H1 (cell line): ENCODE measurements around the gene TEAD4. TPM values are rescaled to one million over a fixed set of nuclear protein-coding genes. Genes with fewer than 3 reads are reported as not detected.

Experiments
- CTCF ChIA-PET: fragments of 300-600 bp; sonication (Branson Sonifier 250); formaldehyde crosslinking; loops from one replicate; lab custom pipeline; 2021; ENCODE audit not compliant: partially characterized antibody; lab: Charles Lee
- POLR2A ChIA-PET: fragments of 300-600 bp; sonication (Branson Sonifier 250); formaldehyde crosslinking; loops from one replicate; lab custom pipeline; 2021; ENCODE audit warnings: inconsistent platforms; ENCODE audit not compliant: partially characterized antibody; lab: Charles Lee
- DNase-seq, 2 experiments: peaks; one replicate each; pipeline versions ENCODE4 v3.0.0 to v3.0.0-alpha.2; 2010 to 2022; ENCODE audit warnings: low spot score in 2 of 2, low read depth in 1 of 2, mixed read lengths in 1 of 2
- FAIRE-seq: peaks from 2 replicates; lab custom pipeline; 2011; peaks lifted over from hg19 to GRCh38; lab: Jason Lieb, UNC
- H2AFZ ChIP-seq: 2 replicates; pipeline ENCODE4 v1.8.1; 2012; ENCODE audit warnings: low read length, inconsistent platforms
- H2AK5ac ChIP-seq: 2 replicates; pipeline ENCODE4 v1.6.1; 2013; ENCODE audit warnings: low read depth, low read length
- H2BK120ac ChIP-seq: replicated peaks from 2 replicates; pipeline ENCODE3; 2013; ENCODE audit warnings: low read depth, low read length, inconsistent platforms
- H2BK12ac ChIP-seq: 2 replicates; pipeline ENCODE4 v1.6.1; 2013; ENCODE audit warnings: low read depth, low read length
- H2BK15ac ChIP-seq: 2 replicates; pipeline ENCODE4 v1.6.1; 2013; ENCODE audit warnings: low read length
- H2BK20ac ChIP-seq: 2 replicates; pipeline ENCODE4 v1.6.1; 2013; ENCODE audit warnings: low read length
- H2BK5ac ChIP-seq: 2 replicates; pipeline ENCODE4 v1.6.1; 2013; ENCODE audit warnings: low read depth, low read length
- H3K14ac ChIP-seq: 2 replicates; pipeline ENCODE4 v1.6.1; 2013; ENCODE audit warnings: inconsistent platforms; ENCODE audit not compliant: insufficient read length
- H3K18ac ChIP-seq: 2 replicates; pipeline ENCODE4 v1.6.1; 2013; ENCODE audit warnings: low read length; ENCODE audit errors: extremely low read depth
- H3K23ac ChIP-seq: 2 replicates; pipeline ENCODE4 v1.6.1; 2013; ENCODE audit warnings: inconsistent platforms; ENCODE audit not compliant: insufficient read length
- H3K23me2 ChIP-seq: 2 replicates; pipeline ENCODE4 v1.6.1; 2013; ENCODE audit warnings: low read depth, low read length
- H3K27ac ChIP-seq: 2 replicates; pipeline ENCODE4 v1.6.1; 2011; ENCODE audit warnings: low read depth, low read length, inconsistent platforms
- H3K27me3 ChIP-seq, 4 experiments: replicated peaks in 1 of 4; 1 replicate in 1 of 4; 2 replicates in 3 of 4; pipeline versions ENCODE4 v1.6.1 to v1.8.1; 2011 to 2013; ENCODE audit warnings: low read length in 3 of 4, mild to moderate bottlenecking in 3 of 4, inconsistent platforms in 2 of 4, mixed read lengths in 2 of 4, moderate library complexity in 1 of 4; ENCODE audit not compliant: control insufficient read depth in 3 of 4, insufficient read depth in 3 of 4; ENCODE audit errors: extremely low read depth in 1 of 4
- H3K36me3 ChIP-seq, 4 experiments: 2 replicates each; pipeline versions ENCODE4 v1.6.1 to v1.8.1; 2011 to 2013; ENCODE audit warnings: mild to moderate bottlenecking in 4 of 4, low read length in 3 of 4, moderate library complexity in 2 of 4, control low read depth in 1 of 4, inconsistent platforms in 1 of 4; ENCODE audit not compliant: insufficient read depth in 4 of 4, control insufficient read depth in 2 of 4
- H3K4ac ChIP-seq: replicated peaks from 2 replicates; pipeline ENCODE3; 2013; ENCODE audit warnings: low read length, low read depth, mixed read lengths, inconsistent platforms; ENCODE audit not compliant: insufficient read length
- H3K4me1 ChIP-seq, 4 experiments: replicated peaks in 1 of 4; 1 replicate in 1 of 4; 2 replicates in 3 of 4; pipeline versions ENCODE4 v1.6.1 to v1.8.1; 2011 to 2013; ENCODE audit warnings: low read length in 3 of 4, inconsistent platforms in 2 of 4, mixed read lengths in 1 of 4; ENCODE audit not compliant: insufficient read depth in 4 of 4, control insufficient read depth in 3 of 4
- H3K4me2 ChIP-seq, 2 experiments: 2 replicates each; pipeline versions ENCODE4 v1.6.1 to v1.8.1; 2011 to 2013; ENCODE audit warnings: low read depth in 2 of 2, low read length in 2 of 2, control low read depth in 1 of 2, inconsistent platforms in 1 of 2, mild to moderate bottlenecking in 1 of 2; ENCODE audit not compliant: insufficient read depth in 1 of 2
- H3K4me3 ChIP-seq, 4 experiments: fragments of 200-600, 300-600 bp in 1 of 4; sonication (generic), shearing (Covaris generic), sonication (Bioruptor Twin) in 1 of 4; 2 replicates each; pipeline versions ENCODE4 v1.5.1 to v1.8.1; 2011 to 2016; ENCODE audit warnings: low read length in 4 of 4, low read depth in 3 of 4, control low read depth in 2 of 4, inconsistent platforms in 2 of 4, mild to moderate bottlenecking in 2 of 4, mixed read lengths in 1 of 4, moderate library complexity in 1 of 4; ENCODE audit not compliant: insufficient read depth in 2 of 4; ENCODE audit errors: extremely low read depth in 1 of 4
- H3K56ac ChIP-seq: replicated peaks from 2 replicates; pipeline ENCODE3; 2013; ENCODE audit warnings: low read depth, mild to moderate bottlenecking, mixed read lengths, low read length, inconsistent platforms; ENCODE audit not compliant: insufficient read length
- H3K79me1 ChIP-seq: 2 replicates; pipeline ENCODE4 v1.6.1; 2013; ENCODE audit warnings: low read depth, low read length, control low read depth
- H3K79me2 ChIP-seq, 2 experiments: 2 replicates each; pipeline versions ENCODE4 v1.6.1 to v1.8.1; 2012 to 2013; ENCODE audit warnings: low read length in 2 of 2, mild to moderate bottlenecking in 2 of 2, inconsistent platforms in 1 of 2; ENCODE audit not compliant: insufficient read depth in 2 of 2, control insufficient read depth in 1 of 2
- H3K9ac ChIP-seq, 4 experiments: replicated peaks in 1 of 4; 1 replicate in 1 of 4; 2 replicates in 3 of 4; pipeline versions ENCODE4 v1.6.1 to v1.8.1; 2011 to 2013; ENCODE audit warnings: low read depth in 3 of 4, low read length in 3 of 4, control low read depth in 2 of 4, mild to moderate bottlenecking in 2 of 4, moderate library complexity in 2 of 4, inconsistent platforms in 1 of 4; ENCODE audit errors: extremely low read depth in 1 of 4
- H3K9me3 ChIP-seq, 2 experiments: 2 replicates each; pipeline versions ENCODE4 v1.6.1 to v1.8.1; 2012 to 2013; ENCODE audit warnings: mild to moderate bottlenecking in 2 of 2, moderate library complexity in 2 of 2, control low read depth in 1 of 2, inconsistent platforms in 1 of 2, low read depth in 1 of 2, low read length in 1 of 2, mixed read lengths in 1 of 2; ENCODE audit not compliant: insufficient read depth in 2 of 2
- H4K20me1 ChIP-seq, 2 experiments: replicated peaks in 1 of 2; 2 replicates each; pipeline versions ENCODE3 to v1.8.1; 2011 to 2013; ENCODE audit warnings: inconsistent platforms in 2 of 2, low read length in 2 of 2, mild to moderate bottlenecking in 1 of 2; ENCODE audit not compliant: insufficient read depth in 2 of 2, control insufficient read depth in 1 of 2
- H4K5ac ChIP-seq: 2 replicates; pipeline ENCODE4 v1.6.1; 2013; ENCODE audit warnings: low read length, low read depth, mixed read lengths, inconsistent platforms; ENCODE audit not compliant: insufficient read length
- H4K8ac ChIP-seq: 2 replicates; pipeline ENCODE4 v1.8.0; 2013; ENCODE audit warnings: mild to moderate bottlenecking, moderate library complexity, low read length, inconsistent platforms; ENCODE audit not compliant: insufficient read depth; ENCODE audit errors: extremely low read depth
- H4K91ac ChIP-seq: replicated peaks from 2 replicates; pipeline ENCODE3; 2013; ENCODE audit warnings: low read length, mixed read lengths, inconsistent platforms; ENCODE audit not compliant: insufficient read length
- CREB1 ChIP-seq: IDR thresholded peaks from 2 replicates; pipeline ENCODE4 v1.6.1; 2012; ENCODE audit warnings: inconsistent platforms
- FOSL1 ChIP-seq: IDR thresholded peaks from 2 replicates; pipeline ENCODE4 v1.6.1; 2011; ENCODE audit warnings: mild to moderate bottlenecking, low read depth, low read length, moderate library complexity; ENCODE audit not compliant: insufficient read depth
- JUN ChIP-seq: IDR thresholded peaks from 2 replicates; pipeline ENCODE4 v1.6.1; 2011; ENCODE audit warnings: low read depth, mild to moderate bottlenecking, improper control_type of control experiment, low read length
- RAD21 ChIP-seq, 2 experiments: IDR thresholded peaks in 1 of 2; conservative IDR thresholded peaks in 1 of 2; 2 replicates each; pipeline ENCODE4 v1.6.1; 2011; ENCODE audit warnings: low read depth in 2 of 2, low read length in 2 of 2, improper control_type of control experiment in 1 of 2, inconsistent platforms in 1 of 2, mild to moderate bottlenecking in 1 of 2, moderate library complexity in 1 of 2
- TCF12 ChIP-seq: IDR thresholded peaks from 2 replicates; pipeline ENCODE4 v1.6.1; 2011; ENCODE audit warnings: low read depth, mild to moderate bottlenecking, low read length
- WGBS, 2 experiments: shearing (Covaris generic) in 1 of 2; methylation state at CpG; one replicate each; pipeline versions ENCODE4 v1.1.6 to v1.1.7; 2013 to 2015; ENCODE audit warnings: low lambda C conversion rate in 2 of 2, mixed read lengths in 2 of 2, inconsistent platforms in 1 of 2, low coverage in 1 of 2, missing lambda C conversion rate in 1 of 2; ENCODE audit not compliant: insufficient replicate concordance in 2 of 2, insufficient coverage in 1 of 2, insufficient read length in 1 of 2; ENCODE audit errors: extremely low coverage in 1 of 2, missing lambda C conversion rate in 1 of 2; 5-methylcytosine and 5-hydroxymethylcytosine counted together
- polyA plus RNA-seq, 7 experiments: library from polyadenylated mRNA; depleted of rRNA in 3 of 7; stranded (reverse) in 5 of 7; unstranded in 2 of 7; fragments of >200 nt in 5 of 7; fragments of 200-250 nt in 2 of 7; gene quantifications; 1 replicate in 5 of 7; 2 replicates in 1 of 7; 4 replicates in 1 of 7; pipeline versions ENCODE4 v1.2.1 to v1.2.3, GENCODE V29; 2011 to 2013; ENCODE audit warnings: missing spikeins in 2 of 7, mixed read lengths in 2 of 7
- total RNA-seq: library from RNA; stranded (reverse); fragmentation: NEBNext Ultra II Directional; extraction: Animal tissue kit (Norgen Biotek cat#: 25700); gene quantifications from 2 replicates; pipeline ENCODE4 v1.2.1, GENCODE V29; 2021

Gene TEAD4
- total and polyA plus RNA-seq, 2 of the 8 experiments (the other 6 are each of a cell fraction or from before 2014, with no cell fraction given), result 56.7 to 116 TPM

DNA sequence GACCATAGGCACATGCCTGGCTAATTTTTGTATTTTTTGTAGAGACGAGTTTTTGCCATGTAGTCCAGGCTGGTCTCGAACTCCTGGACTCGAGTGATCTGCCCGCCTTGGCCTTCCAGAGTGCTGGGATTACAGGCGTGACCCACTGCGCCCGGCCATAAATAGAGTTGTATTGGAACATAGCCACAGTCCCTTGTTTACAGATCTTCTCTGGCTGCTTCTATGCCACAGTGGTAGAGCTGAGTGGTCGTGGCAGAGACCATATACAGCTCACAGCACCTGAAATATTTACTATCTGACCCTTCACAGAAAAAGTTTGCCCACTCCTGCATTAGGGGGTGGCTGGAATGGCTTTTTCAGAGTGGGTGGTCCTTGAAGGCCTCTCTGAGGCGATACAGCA lies 90.0 kb downstream of the TEAD4 start:
- 89% methylated on average over 9 of the region's 9 CpGs; no CpG with 5 or more reads in 1 of the 2 experiments for WGBS, 2 experiments

More for the DNA sequence above, 90.0 kb downstream of the TEAD4 start:
- Histone ChIP-seq H3K4me2 (no peak overlapping the region), H3K23ac (no peak overlapping the region), H4K20me1 (no peaks in the 10 kb centered on the region), H3K79me1 (no peaks in the 10 kb centered on the region), H2BK5ac (no peak overlapping the region), H2BK12ac (no peak overlapping the region), H3K9me3 (no peaks in the 10 kb centered on the region), H3K4me3 (no peak overlapping the region), H4K5ac (no peak overlapping the region), H3K4me1 (peaks cover 0 to 5% (median 2%) of the 10 kb centered on the region in 4 experiments; a peak in 3 of 7 replicates), H2BK20ac (no peak overlapping the region), H3K36me3 (no peaks in the 10 kb centered on the region), H2BK15ac (no peak overlapping the region), H3K27ac (no peak overlapping the region), H3K23me2 (no peaks in the 10 kb centered on the region), H2AK5ac (no peak overlapping the region), H2AFZ (no peak overlapping the region), H3K9ac (no peak overlapping the region), H3K27me3 (no peaks in the 10 kb centered on the region), H3K56ac (no peak overlapping the region), H4K8ac (no peak overlapping the region), H3K14ac (no peak overlapping the region), H3K18ac (no peak overlapping the region), H2BK120ac (no peak overlapping the region), H3K79me2 (no peaks in the 10 kb centered on the region), H4K91ac (no peak overlapping the region), H3K4ac (no peak overlapping the region)
- ChIA-PET POLR2A (no interaction called here), CTCF (interaction anchor here (0.6 to 1.6 kb wide), 5 partner anchors 18 to 132 kb away, joined by 3 to 6 read pairs (median 4); no protein-coding TSS in a partner anchor)
- no peak for DNase-seq
- FAIRE-seq, result no peak
- no peak for TF ChIP-seq JUN
- no peak for TF ChIP-seq FOSL1
- no peak for TF ChIP-seq CREB1
- no peak for TF ChIP-seq TCF12
- TF ChIP-seq RAD21 (IDR thresholded peaks at IDR 0.05 in 1 of 2, conservative IDR thresholded peaks at IDR 0.05 in 1 of 2; ENCODE audit: low read depth in 2 of 2, low read length in 2 of 2), result no peak
